ENCODE results near the gene LDHD.

LDHD gene

GRCh38 chr16:75062135-75062975 is 54.2 kb downstream of the LDHD start:
- no peak for DNase-seq (ENCODE audit: low spot score)
